Measurements from ENCODE around the gene BRINP1.

BRINP1 gene

DNA sequence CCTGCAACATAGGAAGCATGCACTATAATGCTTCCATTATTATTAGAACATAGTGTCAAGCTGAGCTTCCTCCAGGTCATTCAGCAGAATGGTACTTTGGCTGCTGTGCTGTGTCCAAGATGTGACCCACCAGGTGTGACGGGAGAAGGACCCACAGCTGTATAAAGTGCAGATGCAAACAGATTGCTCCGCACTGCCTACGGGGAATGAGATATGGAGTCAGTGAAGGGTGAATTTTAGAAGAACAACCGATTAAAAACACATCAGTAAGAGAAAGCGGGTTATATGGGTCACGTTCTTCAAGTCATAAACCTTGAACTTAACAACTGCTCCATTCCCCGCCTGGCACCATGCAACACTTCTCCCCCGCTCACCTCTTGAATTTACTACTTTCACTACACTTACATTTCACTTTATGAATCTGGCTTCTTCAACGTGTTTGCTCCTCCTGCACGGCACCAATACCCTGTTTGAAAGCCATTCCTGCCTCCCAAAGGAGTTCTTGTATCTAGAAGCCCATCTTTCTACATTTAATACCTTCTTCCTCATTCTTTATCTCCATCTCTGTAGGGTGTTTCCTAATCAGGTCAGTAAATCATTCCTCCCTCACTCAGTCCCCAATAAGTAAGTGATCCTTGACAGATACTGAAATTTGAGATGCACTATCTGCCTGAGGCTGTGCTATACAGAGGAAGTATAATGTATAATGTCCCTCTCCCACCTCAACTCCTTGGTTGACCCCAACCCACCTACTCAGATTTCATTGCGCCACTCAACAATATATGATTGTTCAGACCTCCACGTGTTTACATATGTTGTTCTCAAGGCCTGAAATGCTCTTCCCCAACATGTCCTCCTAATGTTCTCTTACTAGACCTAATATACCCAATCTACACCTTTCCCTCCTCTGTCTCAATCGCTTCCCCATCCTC lies 25.9 kb downstream of the BRINP1 start:
- no peak for DNase-seq (ENCODE audit: low spot score)

DNA sequence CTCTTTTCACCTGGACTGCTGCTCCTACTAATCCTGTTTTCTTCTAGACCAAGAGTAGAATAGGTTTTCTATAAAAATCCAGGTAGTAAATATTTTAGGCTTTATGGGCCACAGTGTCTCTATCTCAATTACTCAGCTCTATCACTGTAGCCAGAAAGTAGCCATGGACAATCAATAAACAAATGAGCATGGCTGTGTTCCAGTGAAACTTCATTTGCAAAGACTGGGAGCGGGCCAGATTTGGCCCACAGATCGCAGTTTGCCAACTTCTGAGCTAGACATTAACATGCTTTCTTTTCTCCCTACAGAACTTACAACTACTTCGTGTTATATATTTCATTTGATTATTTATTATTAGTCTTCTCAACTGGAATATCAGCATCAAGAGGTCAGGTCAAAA lies 30.2 kb downstream of the BRINP1 start:
- no peak for DNase-seq (ENCODE audit: low spot score)

DNA sequence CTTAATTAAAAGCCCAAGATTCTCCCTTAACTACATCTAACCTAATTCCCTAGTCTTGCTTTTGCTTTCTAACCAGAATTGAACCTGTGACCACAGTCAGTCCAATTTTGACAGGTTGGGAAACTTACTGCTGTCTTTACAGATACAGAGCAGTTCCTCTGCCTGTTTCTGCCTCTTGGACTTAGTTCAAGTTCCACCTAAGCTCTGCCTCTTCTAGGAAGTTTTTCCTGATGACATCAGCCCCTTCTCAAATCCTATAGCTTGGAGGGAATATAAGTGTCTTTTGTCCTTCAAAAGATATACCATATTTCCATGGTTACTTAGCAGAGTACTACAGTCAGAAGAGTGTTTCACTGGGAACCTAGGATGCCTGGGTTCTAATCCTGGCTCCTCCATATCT lies 31.7 kb downstream of the BRINP1 start:
- DNase-seq (ENCODE audit: low spot score): no peak

DNA sequence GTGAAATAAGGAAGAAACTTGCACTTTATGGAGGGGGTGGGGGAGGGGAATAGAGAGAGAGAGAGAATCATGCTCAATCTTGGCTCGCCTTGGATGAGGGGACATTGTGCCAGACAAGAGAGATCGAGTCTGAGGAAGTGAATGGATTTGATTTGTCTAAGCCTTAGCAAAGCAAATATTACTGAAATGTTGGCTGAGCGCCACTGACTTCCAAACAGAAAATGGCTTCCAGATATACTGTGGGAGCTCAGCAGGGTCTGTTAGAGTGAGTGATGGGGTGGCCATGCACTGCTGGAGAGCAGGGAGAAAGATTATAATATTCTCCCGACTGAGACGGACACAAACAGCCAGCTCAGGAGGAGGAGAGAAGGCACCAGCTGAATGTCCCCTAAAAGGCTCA lies 34.5 kb downstream of the BRINP1 start:
- no peak for DNase-seq (ENCODE audit: low spot score)

DNA sequence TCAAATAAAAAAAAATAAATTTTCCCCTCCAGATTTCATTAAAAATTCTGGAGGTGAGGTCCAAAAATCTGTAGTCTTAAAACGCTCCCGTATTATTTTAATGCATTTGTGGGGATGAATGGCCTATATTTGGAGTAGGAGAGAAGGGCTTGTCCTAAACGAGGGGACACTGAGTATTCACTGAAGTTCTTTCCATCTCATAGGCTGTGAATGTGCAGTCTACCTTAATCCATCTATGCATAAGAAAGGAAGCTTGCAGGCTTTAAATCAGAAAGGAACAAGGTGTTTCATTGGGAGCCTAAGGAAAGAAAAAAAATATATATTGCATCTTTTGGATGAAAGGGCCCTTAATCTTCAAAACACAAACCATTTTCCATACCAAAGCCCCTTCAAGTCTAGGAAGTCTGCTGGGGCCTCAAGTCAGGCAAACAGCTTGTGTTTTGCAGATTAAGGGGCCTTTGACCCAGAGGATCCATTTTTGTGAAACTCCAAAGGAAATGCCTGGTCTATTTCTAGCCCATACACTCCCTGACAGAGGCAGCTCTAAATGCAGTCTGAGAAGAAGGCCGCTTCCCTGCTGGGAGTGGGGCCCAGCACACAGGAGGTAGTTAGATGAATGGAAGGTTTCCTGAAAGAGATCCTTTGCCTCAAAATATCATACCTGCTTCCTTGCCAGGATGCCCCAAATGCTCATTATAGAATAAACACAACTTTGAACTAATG lies 35.6 kb downstream of the BRINP1 start:
- DNase-seq (ENCODE audit: low spot score): no peak

DNA sequence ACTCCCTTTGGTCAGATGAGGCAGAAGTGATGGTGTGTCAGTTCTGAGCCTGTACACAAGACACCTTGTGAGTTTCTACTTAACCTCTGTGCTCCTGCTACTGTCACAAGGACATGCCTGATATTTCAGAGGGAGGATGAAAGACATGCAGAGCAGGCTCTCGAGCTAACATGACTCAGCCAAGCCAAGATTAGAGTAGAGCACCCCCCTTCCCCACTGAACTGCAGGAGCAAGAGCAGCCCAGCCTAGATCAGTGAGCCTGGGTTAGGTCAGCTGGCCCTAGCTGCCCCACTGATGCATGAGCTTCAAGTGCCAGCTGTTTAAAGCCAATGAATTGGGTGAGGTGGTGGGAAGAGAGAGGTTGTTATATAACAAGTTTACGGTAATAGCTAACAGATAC lies 36.7 kb downstream of the BRINP1 start:
- no peak for DNase-seq (ENCODE audit: low spot score)

DNA sequence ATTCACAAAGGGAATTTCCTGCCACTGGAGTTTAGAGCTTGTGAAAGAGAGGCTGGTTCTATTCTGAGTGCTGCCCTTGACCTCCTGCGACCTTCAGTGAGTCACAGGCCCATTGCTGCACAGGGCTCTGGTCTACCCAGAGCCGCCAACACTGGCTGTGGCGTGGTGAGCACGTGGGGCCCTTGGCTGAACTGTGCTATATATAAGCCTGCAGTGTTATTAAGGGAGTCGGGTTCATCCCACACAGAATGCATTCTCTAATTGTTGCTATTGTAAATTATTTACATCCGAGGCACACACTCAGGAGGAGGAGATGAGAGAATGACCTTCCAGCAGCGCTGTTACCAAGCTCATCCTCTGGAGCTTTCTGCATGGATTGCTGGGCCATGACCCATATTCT lies 47.1 kb downstream of the BRINP1 start:
- no peak for DNase-seq (ENCODE audit: low spot score)

DNA sequence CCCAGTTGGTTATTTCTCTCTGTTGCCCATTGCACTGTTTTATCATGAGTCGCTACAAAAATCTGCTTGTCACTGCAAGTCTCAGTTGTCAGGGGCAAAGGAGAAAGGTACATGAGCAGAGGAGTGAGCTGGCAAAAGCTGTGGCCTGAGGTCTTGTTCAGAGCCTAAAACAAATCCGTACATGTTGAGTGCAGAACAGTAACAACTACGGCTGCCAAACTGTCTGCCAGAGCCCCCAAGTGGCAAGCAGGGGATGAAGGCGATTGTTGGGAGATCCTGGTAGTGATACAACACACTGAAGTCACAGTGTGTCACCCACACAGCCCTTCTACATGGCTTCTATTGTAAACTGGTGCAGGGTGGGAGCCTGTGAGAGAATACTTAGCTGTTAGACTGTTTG lies 50.9 kb downstream of the BRINP1 start:
- DNase-seq (ENCODE audit: low spot score): no peak

DNA sequence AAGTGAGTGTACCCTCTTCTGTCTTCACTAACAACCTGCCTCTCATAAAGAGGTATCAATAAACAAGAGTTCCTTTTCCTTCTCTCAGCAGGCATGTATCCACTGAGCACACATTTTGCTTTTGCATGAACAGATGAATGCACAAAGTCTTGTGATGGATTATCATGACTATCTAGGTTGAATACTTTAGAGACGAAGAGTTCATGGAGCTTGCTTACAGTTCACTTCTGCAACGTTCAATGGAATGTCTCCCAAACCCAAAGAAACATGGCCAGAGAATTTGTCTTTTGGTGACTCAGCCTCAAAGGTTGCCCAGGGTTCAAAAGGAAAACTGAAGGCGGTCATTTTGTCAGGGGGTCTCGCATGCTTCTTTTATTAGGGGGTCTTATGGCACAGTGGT lies 55.4 kb downstream of the BRINP1 start:
- DNase-seq (ENCODE audit: low spot score): no peak

DNA sequence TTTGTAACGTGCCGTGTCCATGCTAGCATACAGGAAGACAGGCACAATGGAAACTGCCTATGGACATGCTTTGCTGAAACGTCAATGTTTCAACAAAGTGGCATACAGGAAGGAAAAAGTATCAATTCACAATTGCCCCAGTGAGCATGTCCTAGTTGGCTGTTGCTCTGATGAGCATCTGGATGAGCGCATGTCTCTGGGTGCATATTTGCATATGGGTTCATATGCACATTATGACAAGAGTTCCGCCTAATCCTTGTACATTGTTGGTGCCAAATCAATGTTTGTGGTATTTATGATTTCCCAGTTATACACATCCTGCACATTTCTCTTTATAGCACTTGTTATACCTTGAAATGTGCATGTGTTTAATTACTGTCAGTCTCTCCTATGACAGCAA lies 58.5 kb downstream of the BRINP1 start:
- no peak for DNase-seq (ENCODE audit: low spot score)

DNA sequence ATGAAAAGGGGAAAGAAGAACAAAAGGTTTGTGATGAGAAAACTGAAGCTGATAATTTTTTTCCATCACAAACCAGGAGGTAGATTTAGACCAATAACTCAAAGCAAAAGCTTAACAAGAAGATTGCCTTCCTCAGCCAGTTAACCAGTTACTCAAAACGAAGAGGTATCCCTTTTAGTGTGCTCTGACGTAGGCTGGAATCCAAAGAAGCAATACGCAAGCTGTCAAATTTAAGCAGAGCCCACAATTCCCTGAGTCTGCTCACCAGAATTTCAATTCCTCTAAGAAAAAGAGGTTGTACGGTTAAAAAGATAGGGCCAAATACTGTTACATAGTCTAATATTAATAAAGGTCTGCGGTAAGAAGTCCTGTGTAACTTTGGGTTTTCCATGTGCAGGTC lies 61.8 kb downstream of the BRINP1 start:
- DNase-seq (ENCODE audit: low spot score): no peak

DNA sequence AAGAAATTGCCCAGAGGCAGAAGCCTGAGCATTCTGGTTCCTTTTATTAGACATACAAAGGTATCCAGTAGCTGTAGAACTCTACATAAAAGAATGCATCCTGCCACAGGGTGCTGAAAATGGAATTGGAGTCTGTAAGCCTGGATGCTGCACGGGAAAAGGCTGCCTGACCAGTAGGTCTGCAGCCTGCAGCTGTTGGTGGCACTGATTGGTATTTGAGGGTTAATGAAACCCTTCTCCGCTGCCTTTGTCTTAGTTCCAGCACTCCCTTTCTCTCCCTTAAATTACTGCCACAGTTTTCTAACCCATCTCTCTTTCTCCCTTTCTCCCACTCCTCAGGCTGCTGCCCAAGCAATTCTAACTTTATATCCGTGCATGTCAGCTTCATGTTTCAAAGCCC lies 64.7 kb downstream of the BRINP1 start:
- no peak for DNase-seq (ENCODE audit: low spot score)

DNA sequence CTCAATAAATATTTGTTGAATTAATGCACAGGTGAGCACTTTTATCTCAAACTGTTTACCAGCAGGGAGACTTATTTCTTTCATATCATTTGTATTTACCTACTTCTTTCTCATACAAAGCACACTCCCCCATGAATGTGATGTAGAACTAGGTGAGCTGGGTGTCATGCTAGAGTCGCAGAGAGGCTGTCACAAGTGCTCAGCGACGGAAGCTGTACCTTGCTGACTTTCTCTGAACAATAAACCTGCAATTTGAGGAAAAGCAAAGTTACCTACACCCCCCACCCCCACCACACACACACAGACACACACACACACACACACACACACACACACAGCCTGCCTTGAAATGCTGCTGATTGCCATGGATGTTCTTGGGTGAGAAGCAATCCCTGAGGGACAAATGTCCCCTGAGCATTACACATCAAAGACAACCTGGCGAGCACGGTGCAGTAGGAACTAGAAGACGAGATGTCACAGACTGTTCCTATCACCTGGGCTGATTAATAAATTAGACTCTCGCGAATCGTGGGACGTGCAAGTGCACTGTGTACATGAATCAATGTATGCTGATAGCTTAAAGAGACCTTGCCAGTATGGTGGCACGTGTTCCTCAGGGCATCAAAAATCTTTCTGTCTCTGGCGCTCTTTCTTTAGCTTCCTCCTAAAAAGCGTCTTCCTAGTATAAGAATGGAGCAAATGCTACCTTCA lies 66.1 kb downstream of the BRINP1 start:
- DNase-seq (ENCODE audit: low spot score): no peak

DNA sequence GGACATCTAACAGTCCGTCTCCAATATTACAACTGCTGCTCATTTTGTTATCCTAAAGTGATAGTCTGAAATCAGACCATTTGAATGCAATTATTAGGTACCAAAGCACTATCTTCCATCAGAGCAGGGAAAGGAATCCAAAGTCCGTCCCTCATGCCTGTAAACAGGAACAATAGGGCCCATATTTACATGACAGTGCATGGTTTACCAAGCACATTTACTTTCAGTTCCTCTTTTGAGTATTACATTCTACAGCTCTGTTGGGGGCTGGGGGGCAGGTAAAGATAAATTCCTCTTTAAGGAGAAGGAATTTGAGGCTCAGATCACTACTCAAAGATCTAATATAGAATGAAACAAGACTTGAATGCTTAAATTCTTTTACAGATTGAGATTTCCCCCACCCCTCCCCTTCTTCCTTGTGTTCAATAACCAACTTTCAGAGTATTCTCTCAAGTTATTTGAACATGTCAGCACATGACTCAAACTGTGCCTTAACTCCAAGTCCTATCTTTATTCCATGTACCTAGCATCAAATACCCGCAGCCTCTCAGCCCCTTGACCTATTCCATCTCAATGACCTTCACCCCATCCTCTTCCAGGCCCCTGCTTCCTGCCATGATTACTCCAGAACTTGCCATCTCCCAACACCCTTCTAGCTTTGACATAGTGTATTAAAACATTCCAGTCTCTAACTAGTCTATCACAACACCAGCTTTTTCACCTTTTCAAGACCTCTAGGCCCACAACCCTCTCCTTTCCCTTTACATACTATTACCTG lies 71.0 kb downstream of the BRINP1 start:
- no peak for DNase-seq (ENCODE audit: low spot score)

DNA sequence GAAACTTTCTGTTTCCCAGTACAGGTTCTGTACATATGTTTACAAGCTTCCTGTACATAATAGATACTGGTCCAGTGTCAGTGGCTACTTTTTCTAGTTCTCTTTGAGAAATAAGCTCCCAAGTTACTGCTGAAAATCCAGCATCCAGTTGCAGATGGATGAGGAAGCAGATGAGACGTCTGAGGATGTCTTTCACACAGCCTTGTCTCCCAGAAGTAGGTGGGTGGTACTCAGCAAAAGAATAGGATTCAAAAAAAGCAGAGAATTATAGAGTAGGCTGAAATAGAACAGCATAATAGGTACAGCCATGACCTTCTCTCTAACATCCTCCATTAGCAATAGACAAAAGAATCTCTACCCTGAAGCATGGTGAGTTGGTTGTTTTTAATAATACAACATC lies 77.7 kb downstream of the BRINP1 start:
- DNase-seq (ENCODE audit: low spot score): no peak

DNA sequence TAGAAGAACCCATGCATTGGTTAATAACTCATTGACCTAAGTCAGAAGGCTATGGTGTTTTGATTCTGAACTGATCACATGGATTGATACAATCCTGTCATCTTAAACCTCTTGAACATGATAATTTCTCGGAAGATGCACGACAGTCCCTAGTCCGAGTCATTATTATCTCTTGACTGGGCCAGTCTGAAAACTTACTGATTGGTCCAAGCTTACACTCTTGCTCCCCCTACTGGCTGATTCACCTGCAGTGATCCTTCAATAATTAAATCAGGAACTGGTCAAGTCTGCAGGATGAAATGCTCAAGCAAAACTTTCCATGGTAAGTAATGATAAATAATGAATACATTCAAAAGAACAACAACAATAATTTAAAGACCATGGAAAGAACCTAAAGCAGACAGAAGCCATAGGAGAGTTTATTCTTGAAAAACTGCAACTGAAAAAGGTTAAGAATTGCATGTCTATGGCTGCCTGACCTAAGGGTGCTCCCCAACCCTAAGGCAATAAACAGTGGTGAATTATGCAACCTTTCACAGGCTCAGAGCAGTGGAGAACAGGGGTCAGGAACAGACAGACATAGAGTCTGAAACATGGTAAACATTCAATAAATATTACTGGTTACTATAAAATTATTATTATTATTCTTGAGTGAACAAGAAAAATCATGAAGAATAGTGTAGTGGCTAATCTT lies 79.3 kb downstream of the BRINP1 start:
- DNase-seq (ENCODE audit: low spot score): peak; percentile 37

DNA sequence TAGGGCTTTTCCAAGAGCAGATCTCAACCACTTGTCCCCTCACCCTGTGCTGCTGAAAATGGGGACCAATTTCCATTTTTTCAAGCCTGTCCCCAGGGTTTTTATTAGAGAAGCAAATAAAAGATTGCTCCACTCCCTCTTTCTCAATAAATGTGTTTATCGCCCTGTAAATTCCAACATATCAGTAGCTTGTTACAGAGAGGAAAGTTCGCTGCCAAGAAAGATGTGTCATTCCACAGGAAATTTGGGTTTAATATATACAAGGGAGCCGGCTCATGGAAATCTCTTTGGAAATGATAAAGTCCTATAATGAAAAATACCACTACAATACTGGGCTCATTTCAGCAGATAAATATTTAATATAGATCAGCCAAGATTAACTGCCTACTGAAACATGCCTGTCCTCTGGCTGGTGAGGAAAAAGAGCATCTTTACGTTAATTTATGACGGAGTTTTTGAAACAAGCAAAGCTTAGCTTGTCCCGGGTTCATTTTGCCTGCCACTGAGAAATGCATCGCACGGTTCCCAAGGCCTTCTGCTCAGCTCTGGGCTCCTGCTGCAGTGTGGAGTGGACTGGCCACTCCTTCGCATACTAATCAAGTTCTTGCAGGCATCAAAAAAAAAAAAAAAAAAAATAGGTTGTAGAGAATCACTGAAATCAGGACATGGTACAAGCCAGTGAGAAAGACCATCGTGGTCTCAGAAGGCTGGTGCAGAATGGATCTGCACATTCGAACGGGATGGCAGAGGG lies 84.5 kb downstream of the BRINP1 start:
- DNase-seq (ENCODE audit: low spot score): no peak

DNA sequence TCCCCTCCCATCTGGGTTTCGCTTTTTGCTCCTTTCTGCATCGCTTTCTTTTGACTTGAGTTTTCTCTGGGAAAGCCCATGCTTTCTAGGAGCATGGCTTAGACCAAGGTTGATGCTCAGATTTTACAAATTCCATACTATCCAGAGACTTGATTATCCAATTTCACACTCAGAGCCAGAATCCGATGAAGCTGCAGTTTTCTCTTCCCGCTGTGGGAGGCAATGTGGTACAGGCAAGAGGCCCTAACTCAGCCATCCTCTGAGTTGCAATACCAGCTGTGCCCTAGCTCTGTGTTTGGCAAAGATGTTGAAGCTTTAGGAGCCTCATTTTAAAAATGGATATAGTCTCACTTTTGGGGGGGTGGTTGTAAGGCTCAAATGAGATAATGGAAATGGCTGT lies 85.1 kb downstream of the BRINP1 start:
- no peak for DNase-seq (ENCODE audit: low spot score)

DNA sequence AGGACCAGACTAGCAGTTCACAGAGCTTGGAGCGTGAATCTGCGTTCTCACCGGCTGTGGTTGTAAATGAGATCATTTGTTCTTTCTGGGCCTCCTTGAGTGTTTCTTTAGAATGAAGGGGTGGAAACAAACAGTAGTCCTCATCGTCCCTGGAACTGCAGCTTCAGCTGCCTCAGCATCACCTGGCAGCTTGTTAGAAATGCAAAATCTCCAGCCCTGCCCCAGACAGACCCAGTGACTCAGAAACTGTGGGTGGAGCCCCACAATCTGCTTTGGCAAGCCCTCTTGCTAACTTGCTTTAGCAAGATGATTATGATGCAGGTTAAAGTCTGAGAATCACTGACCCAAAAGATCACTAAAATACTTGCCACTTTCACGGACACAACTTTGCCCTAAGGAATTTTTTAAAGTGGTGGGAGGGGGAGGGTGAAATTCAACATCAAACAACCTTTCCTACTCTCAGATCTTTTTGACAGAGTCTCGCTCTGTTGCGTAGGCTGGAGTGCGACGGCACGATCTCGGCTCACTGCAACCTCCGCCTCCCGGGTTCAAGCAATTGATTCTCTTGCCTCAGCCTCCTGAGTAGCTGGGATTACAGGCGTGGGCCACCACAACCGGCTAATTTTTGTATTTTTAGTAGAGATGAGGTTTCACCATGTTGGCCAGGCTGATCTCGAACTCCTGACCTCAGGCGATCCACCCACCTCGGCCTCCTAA lies 86.0 kb downstream of the BRINP1 start:
- no peak for DNase-seq (ENCODE audit: low spot score)
